GM18526 (cell line): ENCODE results near the gene HHATL.

Experiments used
- POLR2A ChIP-seq: IDR thresholded peaks from 3 replicates; pipeline ENCODE4 v1.6.1; 2011; ENCODE audit not compliant: insufficient read length; ENCODE audit errors: extremely low read depth

HHATL gene, protein sequence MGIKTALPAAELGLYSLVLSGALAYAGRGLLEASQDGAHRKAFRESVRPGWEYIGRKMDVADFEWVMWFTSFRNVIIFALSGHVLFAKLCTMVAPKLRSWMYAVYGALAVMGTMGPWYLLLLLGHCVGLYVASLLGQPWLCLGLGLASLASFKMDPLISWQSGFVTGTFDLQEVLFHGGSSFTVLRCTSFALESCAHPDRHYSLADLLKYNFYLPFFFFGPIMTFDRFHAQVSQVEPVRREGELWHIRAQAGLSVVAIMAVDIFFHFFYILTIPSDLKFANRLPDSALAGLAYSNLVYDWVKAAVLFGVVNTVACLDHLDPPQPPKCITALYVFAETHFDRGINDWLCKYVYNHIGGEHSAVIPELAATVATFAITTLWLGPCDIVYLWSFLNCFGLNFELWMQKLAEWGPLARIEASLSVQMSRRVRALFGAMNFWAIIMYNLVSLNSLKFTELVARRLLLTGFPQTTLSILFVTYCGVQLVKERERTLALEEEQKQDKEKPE

DNA sequence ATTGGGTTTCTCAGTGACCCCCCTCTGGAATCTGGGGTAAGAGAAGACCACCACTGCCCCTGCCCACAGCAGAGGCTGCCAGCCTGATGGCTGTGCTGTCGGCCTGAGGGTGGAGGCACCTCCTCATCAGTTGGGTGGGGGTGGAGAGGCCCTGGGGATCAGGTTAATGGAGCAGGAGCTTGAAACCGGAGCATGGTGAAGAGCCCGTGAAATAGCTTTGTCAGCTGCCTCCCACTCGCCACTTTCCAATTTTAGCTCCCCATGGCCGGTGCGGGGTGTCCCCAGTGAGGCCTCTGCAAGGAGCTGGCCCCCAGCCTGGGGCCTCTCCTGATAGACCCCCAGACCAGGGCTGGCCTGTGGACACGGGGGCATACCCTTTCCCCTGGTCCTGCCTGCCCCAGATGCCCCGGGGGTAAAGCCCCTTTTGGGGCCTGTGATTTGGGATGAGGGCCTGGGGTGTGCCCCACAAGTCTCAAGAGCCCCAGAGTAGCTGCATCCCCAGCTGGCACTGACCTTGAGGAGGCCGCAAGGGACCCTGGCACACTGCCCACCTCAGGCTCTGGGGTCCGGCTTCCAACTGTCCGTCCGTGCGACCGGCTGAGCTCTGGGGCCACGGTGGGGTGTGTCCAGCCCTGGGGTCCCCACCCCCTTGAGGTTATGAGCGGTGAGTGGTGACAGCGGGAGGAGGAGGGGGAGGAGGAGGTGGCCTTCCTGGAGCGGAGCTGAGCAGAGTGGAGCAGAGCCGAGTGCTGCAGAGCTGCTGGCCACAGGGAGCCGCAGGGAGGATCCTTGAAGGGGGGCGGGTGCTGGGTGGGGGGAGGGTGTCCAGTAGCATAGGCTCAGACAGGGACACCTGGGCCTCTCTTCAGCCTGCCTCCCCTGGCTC lies at the start of gene HHATL:
Gene HHATL (minus strand): TSS at position 733 of the 886 bp plus-strand sequence. CDS start 1,972 bp downstream, outside the sequence.
- no peak for TF ChIP-seq POLR2A

DNA sequence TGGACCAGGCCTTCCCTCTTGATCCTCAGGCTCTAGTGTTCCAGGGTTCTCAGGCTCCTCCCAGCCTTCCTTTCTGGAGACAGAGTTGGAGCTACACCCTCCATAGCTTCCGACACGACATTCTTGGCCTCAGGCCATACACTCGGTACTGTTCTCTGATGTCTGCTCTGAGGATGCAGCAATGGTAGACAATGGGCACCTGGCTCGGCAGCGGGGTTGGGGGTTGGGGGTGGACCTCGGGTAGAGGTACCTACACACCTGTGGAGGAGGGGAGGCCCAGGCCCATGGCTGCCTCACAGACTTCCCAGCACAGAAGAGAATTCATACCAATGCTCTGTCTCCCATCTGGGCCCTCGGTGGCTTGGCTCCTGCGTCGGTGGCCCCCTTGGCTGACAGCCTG lies 49.0 kb upstream of the HHATL start:
- no peak for TF ChIP-seq POLR2A

DNA sequence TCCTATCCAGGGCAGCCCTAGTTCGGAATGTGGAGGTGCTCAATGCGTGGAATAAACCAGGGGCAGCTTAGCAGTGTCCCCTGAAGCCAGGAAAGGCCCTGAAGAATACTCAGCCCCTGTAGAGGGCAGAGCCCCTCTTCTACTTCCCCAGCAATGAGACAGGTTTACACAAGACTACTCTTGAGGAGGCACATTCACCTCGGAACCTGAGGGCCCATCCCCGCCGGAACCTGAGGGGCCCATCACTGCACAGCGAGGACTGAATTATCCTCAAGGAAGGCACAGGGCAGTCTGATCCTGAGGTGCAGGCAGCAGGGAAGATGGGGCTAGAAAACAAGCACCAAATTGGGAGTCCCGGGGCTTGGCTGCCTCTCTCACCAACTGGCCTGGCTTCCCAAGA lies 48.2 kb upstream of the HHATL start:
- no peak for TF ChIP-seq POLR2A

DNA sequence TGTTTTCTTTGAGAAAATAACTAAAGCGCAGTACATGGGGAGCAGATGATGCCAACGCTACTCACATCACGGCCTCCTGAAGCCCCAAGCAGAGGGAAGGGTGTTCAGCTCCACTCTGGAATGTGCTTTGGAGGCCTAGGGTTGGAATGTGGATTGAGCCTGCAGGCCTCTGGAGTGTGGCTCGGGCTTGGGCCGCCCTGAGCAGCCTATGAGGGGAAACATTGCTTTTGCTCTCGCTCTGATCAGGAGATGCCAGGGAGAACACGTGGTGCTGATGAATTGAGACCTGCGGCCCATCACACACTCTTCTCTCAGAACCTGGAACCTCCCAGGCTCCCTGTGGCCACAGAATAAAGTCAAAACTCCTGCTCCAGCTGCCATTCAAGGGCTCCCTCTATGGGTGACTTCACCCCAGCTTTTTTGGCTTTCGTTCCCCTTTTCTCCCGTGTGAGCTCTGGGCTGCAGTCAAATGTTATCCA lies 47.2 kb upstream of the HHATL start:
- TF ChIP-seq POLR2A: no peak

DNA sequence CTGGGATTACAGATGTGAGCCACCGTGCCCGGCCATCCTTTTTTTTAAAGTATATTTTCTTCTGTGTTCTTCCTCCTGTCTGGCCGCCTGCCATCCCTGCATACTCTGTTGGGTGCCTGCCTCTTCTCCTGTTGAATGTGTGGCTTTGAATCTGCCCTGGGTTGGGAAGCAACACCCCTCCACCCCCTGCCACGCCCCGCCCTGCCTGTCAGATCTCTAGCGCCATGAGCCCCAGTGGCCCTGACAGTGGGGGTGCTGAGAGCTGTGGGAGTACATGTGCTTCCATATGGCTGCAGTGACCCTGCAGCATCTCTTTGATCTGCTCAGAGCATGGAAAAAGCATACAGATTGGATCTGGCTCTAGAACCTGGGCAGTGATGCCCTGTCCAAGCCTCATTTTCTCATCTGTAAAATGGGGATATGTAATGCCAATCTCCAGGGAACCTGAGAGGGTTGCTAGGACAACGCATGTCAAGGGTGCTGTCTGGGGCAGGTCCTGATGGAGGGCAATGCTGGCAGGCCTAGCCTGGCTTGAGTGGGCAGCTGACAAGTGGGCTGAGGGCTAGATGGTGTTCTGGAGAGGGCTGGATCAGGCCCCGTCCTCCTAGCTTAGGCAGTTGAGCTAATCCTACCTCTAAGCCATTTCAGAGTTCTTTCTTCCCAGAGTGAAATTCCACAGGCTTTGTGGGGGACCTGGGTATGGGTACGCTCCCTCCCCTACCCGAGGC lies 46.6 kb upstream of the HHATL start:
- no peak for TF ChIP-seq POLR2A

DNA sequence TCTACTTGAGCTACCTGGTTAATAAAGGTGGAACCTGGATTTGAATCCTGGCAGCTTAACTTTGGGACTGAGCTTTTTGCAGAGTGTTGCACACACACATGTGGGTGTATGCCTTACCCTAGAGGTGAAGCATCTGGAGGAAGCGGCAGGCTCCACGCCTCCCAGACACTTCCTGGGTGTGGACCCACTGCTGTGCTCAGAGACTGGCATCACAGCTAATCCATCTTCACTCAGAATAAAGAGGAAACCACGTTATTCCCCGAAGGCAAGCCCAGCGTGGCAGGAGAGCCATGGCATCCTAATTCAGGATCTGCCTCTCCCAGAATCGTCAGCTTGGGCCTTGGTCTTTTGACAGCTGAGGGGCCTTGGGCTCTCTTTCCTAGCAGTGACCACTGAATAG lies 45.0 kb upstream of the HHATL start:
- no peak for TF ChIP-seq POLR2A

DNA sequence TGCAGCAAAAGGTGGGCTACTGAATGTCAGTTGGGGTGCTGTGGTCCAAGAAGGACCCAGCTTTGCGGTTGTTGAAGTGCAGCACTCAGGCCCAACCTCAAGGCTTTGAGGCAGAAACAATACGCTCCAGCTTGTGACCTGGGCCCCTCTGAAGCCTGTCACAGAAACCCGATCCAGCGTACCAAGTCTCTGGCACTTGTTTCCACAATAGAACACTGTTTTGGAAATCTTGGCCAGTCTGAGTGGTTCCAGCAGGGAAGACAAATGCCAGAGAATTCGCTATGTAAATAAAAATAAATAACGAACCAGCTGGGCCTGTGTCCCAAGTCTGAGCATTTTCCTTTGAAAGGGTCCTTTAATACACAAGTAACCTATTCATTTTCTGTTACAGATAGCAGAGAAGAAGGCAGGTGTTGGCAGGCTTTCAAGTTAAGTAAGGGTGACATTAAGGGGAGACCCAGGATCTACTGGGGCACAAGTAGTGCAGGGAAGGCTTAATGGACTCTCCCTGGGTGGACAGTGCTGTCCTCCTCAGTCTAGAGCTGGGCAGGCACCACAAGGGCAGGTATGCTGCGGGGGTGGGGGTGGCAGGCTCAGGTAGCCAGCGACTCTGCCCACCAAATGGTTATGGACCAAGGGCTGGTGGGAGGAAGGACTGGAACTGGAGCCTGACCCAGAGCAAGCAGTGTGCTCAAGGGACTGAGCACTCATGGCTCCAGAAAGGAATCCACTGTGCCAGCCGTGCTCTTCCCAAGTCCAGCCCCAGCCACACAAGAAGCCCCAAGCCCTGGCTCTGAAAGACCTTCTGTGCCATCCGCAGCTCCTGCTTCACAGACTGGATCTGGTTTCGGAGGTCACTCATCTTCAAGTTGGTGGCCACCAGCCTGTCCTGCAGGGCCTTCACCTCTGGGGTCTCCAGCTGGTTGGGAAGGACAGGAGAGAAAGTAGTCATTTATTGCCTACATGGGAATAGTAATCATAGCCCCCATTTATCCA lies 44.2 kb upstream of the HHATL start:
- no peak for TF ChIP-seq POLR2A

DNA sequence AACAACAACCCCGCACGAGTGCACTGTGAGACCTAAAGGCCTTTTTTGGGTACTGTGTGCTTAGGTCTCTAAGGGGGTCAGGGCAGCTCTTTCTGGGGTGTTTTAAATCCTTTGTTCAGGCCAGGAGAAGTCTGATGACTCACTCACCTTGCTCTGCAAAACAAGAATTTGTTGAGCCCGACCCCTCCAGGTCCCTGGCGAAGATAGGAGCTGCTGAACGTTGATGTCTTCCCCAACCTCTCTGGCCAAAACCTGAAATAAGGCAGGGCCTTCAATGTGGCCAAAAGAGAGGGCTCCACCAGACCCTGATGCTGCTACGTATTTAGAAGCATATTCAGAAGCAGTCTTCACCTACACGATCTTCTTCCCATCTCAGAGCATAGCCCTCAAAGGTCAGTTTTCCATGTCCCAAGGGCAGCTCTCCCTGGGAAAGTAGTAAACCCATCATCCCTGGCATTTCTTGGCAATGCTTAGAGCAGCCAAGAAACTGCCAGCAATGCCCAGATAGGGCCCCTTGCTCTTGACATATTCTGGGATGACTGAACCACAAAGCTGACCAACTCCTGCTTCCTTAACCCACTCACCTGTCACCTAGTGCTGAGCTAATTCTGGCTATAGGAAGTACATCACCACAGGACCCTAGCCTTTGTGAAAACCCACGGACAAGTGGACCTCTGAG lies 43.3 kb upstream of the HHATL start:
- TF ChIP-seq POLR2A: no peak

DNA sequence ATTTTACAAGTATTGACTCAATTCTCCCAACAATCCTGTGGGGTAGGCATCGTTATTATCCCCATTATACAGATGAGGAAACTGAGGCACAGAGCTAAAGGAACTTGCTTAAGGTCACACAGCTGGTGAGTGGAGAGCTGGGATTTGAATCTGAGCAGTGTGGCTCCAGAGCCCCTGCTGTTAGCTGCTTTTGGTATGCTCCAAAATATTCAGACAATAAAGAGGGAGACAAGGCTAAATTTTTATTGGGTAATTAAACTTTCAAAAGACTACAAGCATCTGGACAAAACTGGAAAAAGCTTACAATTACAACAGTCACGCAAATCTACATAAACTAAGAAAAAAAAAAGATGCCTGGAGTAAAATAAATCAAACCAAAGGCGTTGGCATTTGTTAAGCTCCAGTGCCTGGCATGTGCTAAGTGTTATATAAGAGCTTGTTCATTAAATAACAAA lies 42.7 kb upstream of the HHATL start:
- TF ChIP-seq POLR2A: no peak

DNA sequence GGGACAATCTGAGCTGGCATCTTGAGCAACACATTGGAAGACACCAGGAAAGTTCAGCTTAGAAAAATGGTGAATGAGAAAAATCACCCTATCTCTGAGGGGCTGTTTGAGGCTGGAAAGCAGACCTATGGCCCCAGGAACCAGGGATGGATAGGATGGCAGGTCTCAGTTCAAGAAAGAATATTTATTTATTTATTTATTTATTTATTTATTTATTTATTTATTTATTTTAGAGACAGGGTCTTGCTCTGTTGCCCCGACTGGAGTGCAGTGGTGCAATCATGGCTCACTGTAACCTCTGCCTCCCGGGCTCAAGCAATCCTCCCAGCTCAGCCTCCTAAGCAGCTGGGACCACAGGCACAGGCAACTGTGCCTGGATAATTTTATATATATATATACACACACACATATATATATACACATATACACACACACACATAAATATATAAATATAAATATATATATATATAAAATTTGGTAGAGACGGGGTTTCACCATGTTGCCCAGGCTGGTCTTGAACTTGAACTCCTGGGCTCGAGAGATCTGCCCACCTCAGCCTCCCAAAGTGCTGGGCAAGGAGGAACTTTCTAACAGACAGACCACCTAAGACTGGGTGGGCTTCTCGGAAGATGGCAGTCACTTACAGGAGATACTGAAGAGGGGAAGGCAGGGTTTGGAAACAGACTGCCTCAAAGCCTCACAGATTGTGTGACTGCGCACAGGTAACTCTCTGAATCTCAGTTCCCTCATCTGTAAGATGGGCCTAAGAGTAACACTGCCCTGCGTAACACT lies 40.8 kb upstream of the HHATL start:
- no peak for TF ChIP-seq POLR2A

DNA sequence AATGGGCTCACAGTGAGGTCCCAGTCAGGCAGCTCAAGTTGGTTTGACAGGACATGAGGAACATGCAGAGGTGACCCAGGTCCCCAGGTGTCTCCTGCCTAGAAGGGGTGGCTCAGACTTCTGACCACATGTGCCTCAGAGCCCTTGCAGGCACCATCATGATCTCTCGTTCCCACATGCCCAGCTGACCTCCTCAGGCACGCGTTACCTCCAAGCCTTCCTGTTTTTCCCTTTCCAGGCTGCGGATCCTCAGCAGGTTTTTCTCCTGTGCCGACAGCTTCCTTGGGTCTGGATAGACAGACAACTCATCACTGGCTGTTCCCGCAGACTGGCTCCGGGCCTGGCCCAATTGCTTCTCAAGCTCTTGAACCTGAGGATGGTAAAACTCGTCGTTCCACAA lies 40.1 kb upstream of the HHATL start:
- TF ChIP-seq POLR2A: no peak

DNA sequence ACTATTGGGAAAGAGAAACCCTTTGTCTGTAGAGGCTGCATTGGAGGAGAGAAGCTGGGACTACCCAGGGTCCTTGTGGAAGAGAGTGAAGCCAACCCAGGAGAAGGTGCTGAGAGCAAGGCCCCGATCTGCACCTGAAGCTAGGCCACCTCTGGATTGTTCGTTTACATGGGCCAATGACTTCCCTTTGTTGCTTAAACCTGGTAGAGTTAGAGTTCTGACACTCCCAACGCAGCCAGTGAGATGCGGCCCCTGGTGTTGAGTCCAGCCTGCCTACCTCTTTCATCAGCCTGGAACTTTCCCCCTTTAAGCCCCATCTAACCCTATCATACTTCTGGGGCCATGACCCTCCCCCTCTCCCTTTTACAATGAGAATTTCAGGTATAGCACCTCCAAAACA lies 39.7 kb upstream of the HHATL start:
- TF ChIP-seq POLR2A: no peak

DNA sequence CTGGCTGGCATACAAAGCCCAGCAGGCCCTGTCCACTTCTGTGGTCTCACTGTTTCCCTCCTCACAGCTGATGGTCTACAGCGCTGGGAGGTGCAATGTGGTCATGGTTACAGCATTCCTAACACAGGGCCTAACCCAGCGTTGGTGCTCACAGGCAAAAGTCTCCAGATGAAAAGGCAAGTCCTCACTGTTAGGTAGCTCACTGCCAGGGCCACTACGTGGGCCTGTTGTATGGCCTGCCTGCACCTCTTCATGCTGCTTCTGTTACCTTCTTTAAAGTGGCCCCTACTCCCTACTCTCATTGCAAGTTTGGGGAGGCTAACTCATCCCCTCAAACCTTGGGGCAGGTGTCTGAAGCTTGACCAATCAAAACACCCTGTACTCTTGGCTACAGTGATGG lies 39.2 kb upstream of the HHATL start:
- no peak for TF ChIP-seq POLR2A
